Sciatic nerve (tissue), 2 donors: ENCODE data around the gene TSEN54. TPM values are rescaled to one million over a fixed set of nuclear protein-coding genes. Genes with fewer than 3 reads are reported as not detected.
A peak's percentile ranks its signal among the peaks of the same experiment; 100 is the strongest.

Source experiments
- ATAC-seq: fragments of 200-7000 bp; cut with Tn5 transposase; one replicate; pipeline ENCODE4 v1.9.1; 2020; ENCODE audit warnings: mild to moderate bottlenecking, moderate library complexity
- DNase-seq: peaks from one replicate; pipeline ENCODE4 v3.0.0-alpha.2; 2020; ENCODE audit warnings: low spot score
- intact Hi-C: fragments of 100-400 bp; cut with DNase I; formaldehyde crosslinking; loops from one replicate; pipeline ENCODE4 v1.14.2; 2022
- total RNA-seq: library from RNA; stranded (reverse); fragmentation: NEBNext Ultra II Directional; extraction: Animal tissue kit (Norgen Biotek cat#: 25700); gene quantifications from one replicate; pipeline ENCODE4 v1.2.1, GENCODE V29; 2021
- donor health status: DM: no; HTN: no; CAD: no.
- donor health status: DM: no; HTN: no; CAD: no.

TSEN54 gene
- total RNA-seq, 1 donor from 2014 or later, result 26.1 TPM

DNA sequence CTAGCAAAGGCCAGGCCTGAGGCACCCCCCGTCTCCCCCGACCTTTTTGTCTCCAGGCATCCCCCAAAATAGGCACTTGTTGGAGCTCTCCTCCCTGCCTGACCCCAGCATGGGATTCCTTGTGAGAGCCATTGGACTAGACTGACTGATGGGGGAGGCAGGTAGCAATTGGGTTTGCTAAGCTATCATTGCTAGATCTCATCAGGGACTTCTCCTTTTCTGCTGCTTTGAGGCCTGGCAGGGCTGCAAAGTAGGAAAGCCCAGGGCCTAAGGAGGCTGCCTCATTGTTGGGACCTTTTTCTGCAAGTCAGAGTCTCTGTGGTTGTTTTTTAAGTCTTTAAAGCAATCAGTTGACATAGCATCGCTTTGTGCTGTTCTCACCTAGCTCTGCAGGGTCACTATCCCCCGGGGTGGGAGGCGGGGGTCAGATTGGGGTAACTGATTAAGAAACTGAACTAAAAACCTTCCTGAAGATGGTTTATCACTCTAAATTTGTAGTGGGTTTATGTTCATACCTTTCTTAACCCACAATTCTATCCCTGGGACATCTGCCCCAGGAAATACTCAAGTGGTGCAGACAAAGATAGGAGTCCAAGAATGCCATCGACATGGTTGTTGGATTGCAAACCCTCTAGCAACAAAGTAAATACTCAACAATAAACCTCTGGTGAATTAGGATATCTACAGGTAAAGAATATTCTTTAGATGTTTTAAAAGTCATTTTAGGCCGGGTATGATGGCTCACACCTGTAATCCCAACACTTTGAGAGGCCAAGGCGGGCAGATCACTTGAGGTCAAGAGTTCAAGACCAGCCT lies 37.2 kb downstream of the TSEN54 start:
- intact Hi-C loops, result no loop called here
- no peak for ATAC-seq
- DNase-seq, result no peak

DNA sequence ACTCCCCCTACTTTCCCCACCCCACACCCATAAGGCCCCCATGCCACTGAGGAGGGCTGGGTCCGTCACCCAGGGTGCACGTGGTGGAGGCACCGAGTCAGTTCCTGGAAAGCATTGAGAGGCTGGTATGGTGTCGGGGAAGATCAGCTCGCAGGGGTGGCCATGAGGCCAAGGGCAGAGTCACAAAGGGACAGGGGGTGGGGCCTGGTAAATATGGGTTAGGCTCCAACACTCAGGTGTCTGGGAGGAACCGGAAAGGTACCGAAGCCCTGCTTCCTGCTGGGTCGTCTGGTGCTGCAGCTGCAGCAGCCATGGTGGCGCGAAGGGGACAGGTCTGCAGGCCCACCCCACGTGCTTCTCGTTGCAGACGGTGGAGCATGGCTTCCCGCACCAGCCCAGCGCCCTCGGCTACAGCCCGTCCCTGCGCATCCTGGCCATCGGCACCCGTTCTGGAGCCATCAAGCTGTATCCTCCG lies 39.4 kb downstream of the TSEN54 start:
- no peak for DNase-seq
- intact Hi-C loops, result no loop called here
- no peak for ATAC-seq

DNA sequence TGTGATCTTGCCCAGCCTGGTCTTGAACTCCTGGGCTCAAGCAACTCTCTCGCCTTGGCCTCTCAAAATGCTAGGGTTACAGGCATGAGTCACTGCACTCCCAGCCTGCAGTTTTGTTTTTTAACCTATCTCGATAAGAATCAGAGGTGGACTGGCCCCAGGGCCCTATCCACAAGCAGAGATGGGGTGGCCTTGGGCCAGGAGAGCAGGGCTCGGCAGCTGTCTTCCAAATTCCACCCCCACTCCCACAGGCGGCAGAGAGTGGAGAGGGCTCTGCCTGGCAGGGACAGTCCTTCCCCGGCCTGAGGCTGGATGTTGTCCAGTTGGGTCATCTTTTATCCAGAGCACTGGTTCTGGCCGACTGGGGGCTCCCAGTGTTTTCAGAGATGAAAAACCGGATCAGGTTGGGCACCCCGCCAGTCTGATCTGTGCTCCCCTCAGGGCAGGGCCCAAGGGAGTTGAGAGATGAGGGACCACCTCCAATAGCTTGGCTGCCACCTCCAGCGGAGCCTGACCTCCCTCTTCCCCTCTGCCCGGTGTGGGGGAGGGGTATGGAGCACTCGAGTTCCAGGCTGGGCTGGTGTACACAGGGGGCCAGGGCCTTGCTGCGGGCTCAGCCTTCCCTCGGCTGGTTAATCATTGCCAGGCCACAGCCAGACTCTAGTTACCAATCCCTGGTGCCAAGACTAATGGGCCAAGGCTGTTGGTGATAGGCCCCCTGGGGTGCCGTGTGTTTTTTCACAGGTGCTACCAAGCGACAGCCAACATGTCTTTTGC lies 40.9 kb downstream of the TSEN54 start:
- DNase-seq (no peak), ATAC-seq (peak; percentile 40)
- intact Hi-C loops, result no loop called here

DNA sequence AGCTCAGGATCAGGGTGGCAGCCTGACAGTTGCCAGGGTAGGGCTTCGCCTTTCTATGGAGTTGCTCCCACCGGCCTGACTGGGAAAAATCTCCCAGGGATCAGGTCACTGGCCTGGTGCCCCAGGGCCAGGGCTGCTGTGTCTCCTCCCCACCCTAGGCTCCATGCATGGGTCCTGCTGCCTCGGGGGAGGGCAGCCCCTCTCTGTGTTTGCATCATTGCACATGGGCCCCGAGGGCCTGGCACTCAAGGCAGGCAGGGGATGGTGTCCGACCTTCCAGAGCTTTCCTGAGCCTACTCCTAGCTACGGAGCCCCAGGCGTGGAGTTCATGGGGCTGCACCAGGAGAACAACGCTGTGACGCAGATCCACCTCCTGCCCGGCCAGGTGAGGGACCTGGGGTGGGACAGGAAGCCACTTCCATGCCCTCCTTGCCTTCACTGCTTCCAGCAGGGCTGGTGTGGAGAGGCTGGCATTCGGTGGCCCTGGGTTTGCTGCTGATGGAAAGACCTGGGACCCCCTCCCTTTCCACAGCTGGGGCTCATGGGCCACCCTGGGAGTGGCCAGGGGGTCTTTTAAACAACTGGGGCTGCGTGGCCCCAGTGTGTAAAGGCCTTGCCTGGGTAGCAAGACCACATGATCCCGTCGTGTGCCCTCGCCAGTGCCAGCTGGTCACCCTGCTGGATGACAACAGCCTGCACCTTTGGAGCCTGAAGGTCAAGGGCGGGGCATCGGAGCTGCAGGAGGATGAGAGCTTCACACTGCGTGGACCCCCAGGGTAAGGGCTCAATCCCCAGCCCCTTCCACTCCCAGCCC lies 41.7 kb downstream of the TSEN54 start:
- no peak for ATAC-seq
- no peak for DNase-seq
- intact Hi-C loops, result no loop called here

DNA sequence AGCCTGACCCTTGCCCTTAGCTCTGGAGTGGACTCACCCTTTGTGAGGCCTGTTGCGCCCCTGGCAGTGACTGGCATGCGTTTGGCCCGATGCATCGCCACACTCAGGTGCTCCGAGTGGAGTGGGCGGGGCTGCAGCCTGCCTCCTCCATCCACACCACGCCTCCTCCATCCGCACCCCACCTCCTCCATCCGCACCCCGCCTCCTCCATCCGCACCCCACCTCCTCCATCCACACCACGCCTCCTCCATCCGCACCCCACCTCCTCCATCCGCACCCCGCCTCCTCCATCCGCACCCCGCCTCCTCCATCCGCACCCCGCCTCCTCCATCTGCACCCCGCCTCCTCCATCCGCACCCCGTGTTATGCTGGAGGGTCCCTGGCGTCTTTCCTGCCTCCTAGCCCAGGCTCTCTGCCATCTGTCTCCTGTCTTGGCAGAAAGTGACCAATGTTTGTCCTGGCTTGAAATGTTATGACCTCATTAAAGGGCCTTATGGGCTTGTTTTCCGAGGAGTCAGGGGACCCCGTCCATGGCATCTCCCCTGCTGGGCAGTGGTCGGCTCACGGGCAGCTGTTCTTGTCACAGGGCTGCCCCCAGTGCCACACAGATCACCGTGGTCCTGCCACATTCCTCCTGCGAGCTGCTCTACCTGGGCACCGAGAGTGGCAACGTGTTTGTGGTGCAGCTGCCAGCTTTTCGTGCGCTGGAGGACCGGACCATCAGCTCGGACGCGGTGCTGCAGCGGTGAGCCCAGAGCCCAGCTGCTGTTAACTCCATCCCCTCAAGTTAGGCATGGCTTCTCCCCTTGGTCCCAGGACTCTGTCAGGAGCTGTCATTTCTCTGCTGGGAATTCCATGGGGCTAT lies 42.6 kb downstream of the TSEN54 start:
- no peak for DNase-seq
- intact Hi-C loops, result no loop called here
- ATAC-seq, result no peak

DNA sequence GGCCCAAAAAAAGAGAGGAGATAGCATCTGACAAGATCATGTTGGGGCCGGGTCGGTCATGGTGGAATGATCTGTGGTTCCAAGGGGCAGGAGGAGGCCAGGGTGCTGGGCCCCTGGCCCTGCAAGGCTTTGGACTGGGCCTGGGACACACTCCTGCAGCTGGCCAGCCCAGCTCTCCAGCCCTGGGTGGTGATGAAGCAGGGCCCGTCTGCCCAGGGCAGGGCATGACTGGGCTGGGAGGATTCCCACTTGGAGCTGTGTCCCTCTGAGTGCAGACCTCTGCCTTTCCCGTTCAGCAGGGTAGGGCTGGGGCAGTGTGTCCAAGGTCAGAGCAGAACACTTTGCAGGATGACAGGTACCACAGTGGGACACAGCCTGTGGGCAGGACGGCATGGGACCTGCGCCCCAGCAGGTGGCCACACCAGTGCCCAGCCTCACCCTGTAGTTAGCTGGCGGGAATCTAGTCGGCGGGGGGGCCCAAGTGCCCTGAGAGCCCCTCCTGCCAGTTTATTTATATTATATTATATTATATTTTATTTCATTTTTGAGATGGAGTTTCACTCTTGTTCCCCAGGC lies 43.7 kb downstream of the TSEN54 start:
- ATAC-seq (no peak), DNase-seq (no peak)
- intact Hi-C loops, result no loop called here

DNA sequence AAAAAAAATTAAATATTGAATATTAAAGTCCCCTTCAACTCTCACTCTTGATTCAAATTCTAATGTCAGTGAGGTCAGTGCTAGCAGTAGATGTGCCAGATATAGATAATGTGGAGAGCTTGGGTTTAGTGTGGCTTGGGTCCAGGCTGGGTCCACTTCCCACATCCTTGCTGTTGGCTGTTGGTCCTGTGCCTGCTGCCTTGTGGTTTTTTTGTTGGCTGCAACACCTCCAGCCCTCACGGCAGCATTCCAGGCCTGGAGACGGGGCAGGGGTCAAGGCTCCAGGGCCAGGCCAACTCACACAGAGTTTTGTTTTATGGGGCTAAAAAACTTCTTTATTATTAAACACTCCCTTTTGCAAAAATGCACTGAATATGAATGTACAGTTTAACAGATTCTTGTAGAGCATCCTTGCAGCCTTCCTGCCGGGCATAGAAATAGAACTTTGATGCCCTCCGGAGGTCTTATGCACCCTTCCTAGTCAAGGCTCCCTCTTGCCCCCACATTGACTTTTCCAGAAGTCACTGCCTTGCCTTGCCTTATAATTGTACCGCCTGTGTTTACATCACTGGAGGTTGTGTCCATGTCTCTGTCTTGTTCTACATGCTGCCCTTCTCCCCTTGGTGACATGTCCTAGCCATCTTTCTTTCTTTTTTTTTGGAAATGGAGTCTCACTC lies 45.7 kb downstream of the TSEN54 start:
- DNase-seq (no peak), ATAC-seq (no peak)
- intact Hi-C loops, result no loop called here

DNA sequence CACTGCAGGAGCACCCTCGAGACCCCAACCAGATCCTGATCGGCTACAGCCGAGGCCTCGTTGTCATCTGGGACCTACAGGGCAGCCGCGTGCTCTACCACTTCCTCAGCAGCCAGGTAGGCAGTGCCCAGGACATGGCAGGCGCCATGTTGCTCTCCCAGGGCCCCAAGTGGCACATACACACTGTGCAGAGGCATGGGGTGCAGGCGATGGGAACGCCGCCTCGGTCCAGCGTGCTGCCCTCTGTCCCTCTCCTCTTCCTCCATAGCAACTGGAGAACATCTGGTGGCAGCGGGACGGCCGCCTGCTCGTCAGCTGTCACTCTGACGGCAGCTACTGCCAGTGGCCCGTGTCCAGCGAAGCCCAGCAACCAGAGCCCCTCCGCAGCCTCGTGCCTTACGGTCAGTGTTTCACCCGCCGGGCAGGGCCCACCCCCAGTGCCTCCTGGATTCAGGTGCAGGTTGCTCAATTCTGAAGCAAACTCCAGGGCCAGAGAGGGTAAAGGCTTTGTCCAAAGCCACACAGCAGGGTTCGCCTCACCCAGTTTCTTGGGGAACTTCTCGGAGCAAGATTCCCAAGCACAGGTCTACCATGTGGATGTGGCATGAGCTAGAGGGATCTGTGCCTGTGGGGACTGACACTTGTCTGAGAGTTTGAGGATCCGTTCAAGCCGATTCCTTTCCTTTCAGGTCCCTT lies 46.9 kb downstream of the TSEN54 start:
- intact Hi-C loops, result no loop called here

DNA sequence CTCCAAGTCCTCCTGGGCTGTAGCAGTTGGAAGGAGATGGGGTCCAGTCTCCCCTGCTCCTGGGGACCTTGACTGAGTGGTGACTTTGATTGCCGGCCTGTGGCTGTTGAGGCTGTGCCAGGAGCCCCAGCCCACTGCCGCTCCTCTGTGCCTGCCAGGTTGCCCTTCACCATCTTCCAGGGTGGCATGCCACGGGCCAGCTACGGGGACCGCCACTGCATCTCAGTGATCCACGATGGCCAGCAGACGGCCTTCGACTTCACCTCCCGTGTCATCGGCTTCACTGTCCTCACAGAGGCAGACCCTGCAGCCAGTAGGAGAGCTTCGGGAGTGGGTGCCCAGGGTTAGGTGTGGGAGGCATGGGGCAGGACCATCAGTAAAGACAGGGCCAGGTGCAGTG lies 47.9 kb downstream of the TSEN54 start:
- DNase-seq (no peak), ATAC-seq (no peak)
- intact Hi-C loops, result no loop called here

More for the DNA sequence above, 46.9 kb downstream of the TSEN54 start:
- no peak for DNase-seq
- ATAC-seq, result no peak

DNA sequence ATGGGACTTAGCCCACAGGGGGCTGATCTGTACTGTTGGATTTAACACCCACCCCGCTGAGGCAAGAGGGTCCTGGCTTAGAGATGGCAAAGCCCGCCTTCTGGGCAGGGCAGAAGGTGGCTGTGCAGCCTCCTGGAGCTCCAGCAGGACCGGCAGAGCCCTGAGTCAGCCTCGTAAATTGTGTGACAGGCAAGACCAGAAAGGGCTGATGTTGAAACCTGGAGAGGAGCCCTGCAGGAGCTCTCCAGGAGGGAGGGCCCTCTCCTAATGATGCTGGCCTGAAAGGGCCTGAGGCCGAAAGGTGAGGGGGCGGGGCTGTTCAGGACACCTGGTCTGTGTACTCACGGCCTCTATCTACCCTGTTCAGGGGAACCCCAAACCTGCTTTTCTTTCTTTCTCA lies 48.7 kb downstream of the TSEN54 start:
- intact Hi-C loops, result no loop called here
- DNase-seq (no peak), ATAC-seq (no peak)

DNA sequence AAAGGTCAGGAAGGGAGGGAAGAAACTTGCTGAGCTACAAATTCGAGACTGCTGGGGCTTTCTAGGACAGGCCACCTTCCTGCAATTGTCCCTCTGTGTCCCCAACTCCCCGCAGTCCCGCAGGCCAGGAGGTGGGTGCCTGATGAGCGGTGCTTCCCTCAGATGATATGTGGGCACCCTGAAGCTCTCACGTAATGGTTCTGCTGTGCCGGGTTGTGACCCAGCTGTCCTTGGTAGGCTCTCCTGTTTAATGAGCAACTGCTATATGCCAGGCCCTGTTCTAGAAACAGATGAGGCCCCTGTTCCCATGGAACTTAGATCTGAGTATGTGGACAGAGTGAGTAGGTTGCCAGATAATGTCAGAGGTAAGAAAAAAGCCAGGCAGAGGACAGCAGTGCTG lies 49.3 kb downstream of the TSEN54 start:
- DNase-seq, result no peak
- intact Hi-C loops, result no loop called here
- no peak for ATAC-seq

DNA sequence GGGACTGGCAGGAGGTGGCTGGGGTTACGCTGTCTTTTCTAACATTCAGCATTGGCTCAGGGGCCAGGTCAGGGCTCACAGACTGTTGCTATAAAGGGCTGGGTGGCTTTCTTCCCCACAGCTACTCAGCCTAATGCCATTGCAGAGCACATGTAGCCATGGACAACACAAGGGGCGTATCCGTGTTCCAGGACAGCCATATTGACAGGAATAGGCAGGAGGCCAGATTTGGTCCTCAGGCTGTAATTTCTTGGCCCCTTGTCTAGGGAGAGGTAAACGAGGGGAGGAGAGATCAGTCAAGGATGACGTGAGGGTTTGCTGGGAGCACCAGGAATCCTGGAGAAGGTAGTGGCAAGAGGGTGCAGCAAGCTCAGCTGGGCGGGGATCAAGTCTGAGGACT lies 50.1 kb downstream of the TSEN54 start:
- DNase-seq (no peak), ATAC-seq (no peak)
- intact Hi-C loops, result no loop called here

DNA sequence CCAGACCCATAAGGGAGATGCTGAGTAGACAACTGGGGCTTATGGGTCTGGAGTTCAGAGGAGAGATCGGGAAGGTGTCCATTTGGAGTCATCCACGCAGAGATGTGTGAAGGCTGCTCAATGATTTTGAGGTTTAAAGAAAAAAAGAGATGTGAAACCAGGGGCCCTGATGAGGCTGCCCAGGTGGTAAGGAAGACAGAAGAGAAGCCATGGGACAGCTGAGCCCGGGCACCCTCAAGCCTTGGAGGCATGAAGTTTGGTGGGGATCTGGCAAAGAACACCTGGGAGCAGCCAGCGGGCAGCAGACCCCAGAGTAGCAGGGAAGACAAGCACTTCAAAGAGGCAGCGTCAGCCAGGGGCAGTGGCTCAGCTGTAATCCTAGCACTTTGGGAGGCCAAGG lies 50.5 kb downstream of the TSEN54 start:
- DNase-seq (no peak), ATAC-seq (no peak)
- intact Hi-C loops, result no loop called here

DNA sequence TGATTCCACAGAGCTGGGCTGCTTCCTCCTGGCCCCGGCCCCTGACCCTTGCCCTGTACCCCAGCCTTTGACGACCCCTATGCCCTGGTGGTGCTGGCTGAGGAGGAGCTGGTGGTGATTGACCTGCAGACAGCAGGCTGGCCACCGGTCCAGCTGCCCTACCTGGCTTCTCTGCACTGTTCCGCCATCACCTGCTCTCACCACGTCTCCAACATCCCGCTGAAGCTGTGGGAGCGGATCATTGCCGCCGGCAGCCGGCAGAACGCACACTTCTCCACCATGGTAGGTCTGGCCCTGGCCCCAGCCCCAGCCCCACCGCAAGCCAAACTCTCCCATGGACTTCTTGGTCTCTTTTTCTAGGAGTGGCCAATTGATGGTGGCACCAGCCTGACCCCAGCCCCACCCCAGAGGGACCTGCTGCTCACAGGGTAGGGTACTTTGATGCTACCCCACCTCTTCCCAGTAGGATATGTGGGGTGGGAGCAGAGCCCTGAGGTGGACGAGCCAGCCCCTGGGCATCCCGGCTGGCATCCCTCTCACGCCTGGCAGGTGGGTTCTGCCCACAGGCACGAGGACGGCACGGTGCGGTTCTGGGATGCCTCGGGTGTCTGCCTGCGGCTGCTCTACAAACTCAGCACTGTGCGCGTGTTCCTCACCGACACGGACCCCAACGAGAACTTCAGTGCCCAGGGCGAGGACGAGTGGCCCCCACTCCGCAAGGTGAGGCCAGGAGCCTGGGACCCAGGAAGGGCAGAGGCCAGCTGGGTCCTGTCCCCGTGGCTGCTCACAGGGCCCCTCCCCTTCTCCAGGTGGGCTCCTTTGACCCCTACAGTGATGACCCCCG lies 52.3 kb downstream of the TSEN54 start:
- DNase-seq (no peak), ATAC-seq (no peak)
- intact Hi-C loops, result no loop called here

DNA sequence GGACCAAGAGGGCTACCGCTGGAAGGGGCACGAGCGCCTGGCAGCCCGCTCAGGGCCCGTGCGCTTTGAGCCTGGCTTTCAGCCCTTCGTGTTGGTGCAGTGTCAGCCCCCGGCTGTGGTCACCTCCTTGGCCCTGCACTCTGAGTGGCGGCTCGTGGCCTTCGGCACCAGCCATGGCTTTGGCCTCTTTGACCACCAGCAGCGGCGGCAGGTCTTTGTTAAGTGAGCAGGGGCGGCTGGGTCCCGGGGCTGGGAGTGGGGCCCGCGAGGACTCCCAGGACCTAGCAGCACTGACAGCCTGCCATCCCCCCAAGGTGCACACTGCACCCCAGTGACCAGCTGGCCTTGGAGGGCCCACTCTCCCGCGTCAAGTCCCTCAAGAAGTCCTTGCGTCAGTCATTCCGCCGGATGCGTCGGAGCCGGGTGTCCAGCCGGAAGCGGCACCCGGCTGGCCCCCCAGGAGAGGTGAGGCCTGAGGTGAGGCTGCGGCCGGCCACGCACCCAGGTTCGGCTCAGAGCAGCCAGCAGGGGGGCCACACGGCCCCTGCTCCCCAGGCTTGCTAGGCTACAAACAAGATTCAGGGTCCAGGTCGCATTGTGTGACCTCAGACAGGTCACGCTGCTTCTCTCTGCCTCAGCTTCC lies 53.8 kb downstream of the TSEN54 start:
- intact Hi-C loops, result no loop called here
- no peak for DNase-seq

DNA sequence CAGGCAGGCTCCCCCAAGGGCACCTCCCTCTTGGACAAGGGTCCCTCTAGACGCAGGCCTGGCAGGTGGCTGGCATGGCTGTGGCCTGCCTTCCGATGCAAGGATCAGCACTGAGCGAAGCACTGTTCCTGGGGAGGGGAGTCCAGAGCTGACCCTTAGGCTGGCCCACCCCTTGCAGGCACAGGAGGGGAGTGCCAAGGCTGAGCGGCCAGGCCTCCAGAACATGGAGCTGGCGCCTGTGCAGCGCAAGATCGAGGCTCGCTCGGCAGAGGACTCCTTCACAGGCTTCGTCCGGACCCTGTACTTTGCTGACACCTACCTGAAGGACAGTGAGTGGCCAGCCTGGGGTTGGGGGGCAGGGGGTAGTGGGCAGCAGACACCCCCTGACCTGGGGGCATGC lies 54.4 kb downstream of the TSEN54 start:
- intact Hi-C loops, result no loop called here
- no peak for DNase-seq
- ATAC-seq, result peak; percentile 4

More for the DNA sequence above, 53.8 kb downstream of the TSEN54 start:
- ATAC-seq, result no peak
